CD8-positive, alpha-beta memory T cell (primary cell): ENCODE results near the gene UBL5. TPM values are rescaled to one million over a fixed set of nuclear protein-coding genes. Genes with fewer than 3 reads are reported as not detected.
A peak's percentile ranks its signal among the peaks of the same experiment; 100 is the strongest.

Source experiments
- CTCF ChIA-PET: fragments of 350-600 bp; sonication (Branson Sonifier 250); formaldehyde crosslinking; loops from one replicate; lab custom pipeline; 2021; ENCODE audit warnings: antibody characterized with exemption; lab: Charles Lee
- POLR2A ChIA-PET: fragments of 350-600 bp; sonication (Branson Sonifier 250); formaldehyde crosslinking; loops from one replicate; lab custom pipeline; 2021; ENCODE audit warnings: antibody characterized with exemption; lab: Charles Lee
- DNase-seq, 5 donors: peaks; one replicate each; pipeline versions ENCODE4 v3.0.0 to v3.0.0-alpha.2; 2020 to 2022; ENCODE audit warnings: mixed read lengths in 1 of 5
- H3K27ac ChIP-seq: one replicate; pipeline ENCODE4 v1.7.0; 2013; ENCODE audit warnings: low read depth, mild to moderate bottlenecking, low read length, moderate library complexity
- H3K27me3 ChIP-seq: 2 replicates; pipeline ENCODE4 v1.7.0; 2013; ENCODE audit warnings: low read length, mild to moderate bottlenecking; ENCODE audit not compliant: insufficient read depth, poor library complexity, severe bottlenecking
- H3K36me3 ChIP-seq: 2 replicates; pipeline ENCODE4 v1.7.0; 2013; ENCODE audit warnings: mild to moderate bottlenecking, low read length, moderate library complexity; ENCODE audit not compliant: insufficient read depth
- H3K4me1 ChIP-seq: 2 replicates; pipeline ENCODE4 v1.7.0; 2013; ENCODE audit warnings: mild to moderate bottlenecking, low read length, moderate library complexity; ENCODE audit not compliant: insufficient read depth
- H3K4me3 ChIP-seq: 2 replicates; pipeline ENCODE4 v1.7.0; 2013; ENCODE audit warnings: mild to moderate bottlenecking, low read length
- H3K9me3 ChIP-seq: 2 replicates; pipeline ENCODE4 v1.7.0; 2013; ENCODE audit warnings: mild to moderate bottlenecking, low read length
- H3K27ac Mint-ChIP-seq, 8 donors: one replicate each; pipeline ENCODE4 v1.8.0; 2020 to 2021; ENCODE audit warnings: mixed read lengths in 8 of 8, mild to moderate bottlenecking in 6 of 8, inconsistent platforms in 3 of 8, moderate library complexity in 3 of 8
- H3K27me3 Mint-ChIP-seq, 2 donors: one replicate each; pipeline ENCODE4 v1.8.0; 2020 to 2021; ENCODE audit warnings: mixed read lengths in 2 of 2, mild to moderate bottlenecking in 1 of 2, moderate library complexity in 1 of 2
- H3K36me3 Mint-ChIP-seq, 3 donors: one replicate each; pipeline ENCODE4 v1.8.0; 2020 to 2021; ENCODE audit warnings: mixed read lengths in 3 of 3, inconsistent platforms in 1 of 3, mild to moderate bottlenecking in 1 of 3
- H3K4me1 Mint-ChIP-seq, 3 donors: one replicate each; pipeline ENCODE4 v1.8.0; 2020 to 2021; ENCODE audit warnings: mixed read lengths in 3 of 3, inconsistent platforms in 1 of 3, mild to moderate bottlenecking in 1 of 3
- H3K4me3 Mint-ChIP-seq, 7 donors: one replicate each; pipeline ENCODE4 v1.8.0; 2020 to 2021; ENCODE audit warnings: mixed read lengths in 7 of 7, mild to moderate bottlenecking in 6 of 7, moderate library complexity in 4 of 7, inconsistent platforms in 2 of 7
- H3K9me3 Mint-ChIP-seq, 5 donors: one replicate each; pipeline ENCODE4 v1.8.0; 2020 to 2022; ENCODE audit warnings: mixed read lengths in 5 of 5, mild to moderate bottlenecking in 3 of 5, moderate library complexity in 2 of 5, inconsistent platforms in 1 of 5
- polyA plus RNA-seq: library from polyadenylated mRNA; unstranded; fragments of 300-500 nt; fragmentation: Illumina TruSeq; gene quantifications from one replicate; pipeline ENCODE4 v1.2.3, GENCODE V29; 2021
- total RNA-seq, 2 experiments: library from RNA; stranded (reverse); gene quantifications; one replicate each; pipeline ENCODE4 v1.2.3, GENCODE V29; 2021

Gene UBL5
- total and polyA plus RNA-seq, 3 experiments from 2014 or later = 326 to 789 (median 340) TPM

DNA sequence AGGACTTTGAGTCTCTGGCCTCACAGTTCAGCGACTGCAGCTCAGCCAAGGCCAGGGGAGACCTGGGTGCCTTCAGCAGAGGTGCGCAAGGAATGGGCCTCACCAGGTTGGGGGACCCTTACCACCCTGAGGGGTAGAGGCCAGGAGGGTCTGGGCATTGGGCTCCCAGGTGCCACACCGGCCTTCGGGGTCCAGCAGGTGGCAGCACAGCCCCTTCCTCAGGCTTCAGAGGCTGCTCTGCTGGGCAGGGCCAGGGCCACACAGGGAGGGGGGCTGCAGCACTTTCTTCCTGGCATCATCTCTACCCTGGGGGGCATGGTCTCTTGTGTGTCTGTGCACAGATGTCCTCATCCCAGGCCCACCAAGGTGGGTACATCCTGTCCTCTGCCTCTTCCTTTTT, 20.3 kb downstream of the UBL5 start:
- H3K9me3 Mint-ChIP-seq = no peaks in the 10 kb centered on the region
- H3K9me3 ChIP-seq = no peaks in the 10 kb centered on the region
- H3K4me3 ChIP-seq = no peak overlapping the region
- POLR2A ChIA-PET = no interaction called here
- no peaks in the 10 kb centered on the region for H3K27me3 ChIP-seq
- H3K4me1 Mint-ChIP-seq = peaks cover 13 to 46% (median 16%) of the 10 kb centered on the region in 3 donors
- H3K36me3 Mint-ChIP-seq = peaks cover 3 to 80% (median 9%) of the 10 kb centered on the region in 3 donors
- no peak overlapping the region for H3K27ac ChIP-seq
- no peaks in the 10 kb centered on the region for H3K27me3 Mint-ChIP-seq
- H3K4me1 ChIP-seq = peaks cover 17% of the 10 kb centered on the region
- H3K27ac Mint-ChIP-seq = peak overlapping the region in 1 of 8 donors; percentile 85
- peak in 1 of 5 donors; percentile 14 for DNase-seq
- peaks cover 19% of the 10 kb centered on the region for H3K36me3 ChIP-seq
- H3K4me3 Mint-ChIP-seq = no peak overlapping the region
- CTCF ChIA-PET = no interaction called here

DNA sequence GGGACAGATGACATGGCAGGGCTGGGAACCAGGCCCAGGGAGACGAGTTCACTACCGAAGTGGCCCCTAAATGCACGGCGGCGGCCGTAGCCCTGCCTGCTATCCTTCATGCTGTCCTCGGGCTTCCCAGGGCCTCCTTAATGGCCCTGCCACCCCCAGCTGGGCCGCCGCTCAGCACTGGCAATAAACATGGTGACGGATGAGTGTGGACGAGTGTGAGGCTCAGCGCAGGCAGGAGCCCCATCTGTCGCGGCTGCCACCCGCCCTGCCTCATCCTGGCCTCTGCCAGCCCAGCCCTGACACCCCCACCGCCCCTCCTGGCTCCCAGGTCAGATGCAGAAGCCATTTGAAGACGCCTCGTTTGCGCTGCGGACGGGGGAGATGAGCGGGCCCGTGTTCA, 21.0 kb downstream of the UBL5 start:
- Histone ChIP-seq H3K27me3 (no peaks in the 10 kb centered on the region), H3K4me1 (peaks cover 17% of the 10 kb centered on the region), H3K4me3 (no peak overlapping the region), H3K9me3 (no peaks in the 10 kb centered on the region), H3K36me3 (peaks cover 13% of the 10 kb centered on the region), H3K27ac (no peak overlapping the region)
- CTCF ChIA-PET = interaction anchor here (0.6 to 0.9 kb wide), 2 partner anchors 9 to 20 kb away, joined by 3 read pairs; no protein-coding TSS in a partner anchor
- no peaks in the 10 kb centered on the region for H3K27me3 Mint-ChIP-seq
- no peak for DNase-seq
- peaks cover 3 to 74% (median 7%) of the 10 kb centered on the region in 3 donors for H3K36me3 Mint-ChIP-seq
- H3K4me3 Mint-ChIP-seq = no peak overlapping the region
- no peaks in the 10 kb centered on the region for H3K9me3 Mint-ChIP-seq
- H3K4me1 Mint-ChIP-seq = peaks cover 15 to 47% (median 16%) of the 10 kb centered on the region in 3 donors
- peak overlapping the region in 1 of 8 donors; percentile 65 for H3K27ac Mint-ChIP-seq
- POLR2A ChIA-PET = no interaction called here

DNA sequence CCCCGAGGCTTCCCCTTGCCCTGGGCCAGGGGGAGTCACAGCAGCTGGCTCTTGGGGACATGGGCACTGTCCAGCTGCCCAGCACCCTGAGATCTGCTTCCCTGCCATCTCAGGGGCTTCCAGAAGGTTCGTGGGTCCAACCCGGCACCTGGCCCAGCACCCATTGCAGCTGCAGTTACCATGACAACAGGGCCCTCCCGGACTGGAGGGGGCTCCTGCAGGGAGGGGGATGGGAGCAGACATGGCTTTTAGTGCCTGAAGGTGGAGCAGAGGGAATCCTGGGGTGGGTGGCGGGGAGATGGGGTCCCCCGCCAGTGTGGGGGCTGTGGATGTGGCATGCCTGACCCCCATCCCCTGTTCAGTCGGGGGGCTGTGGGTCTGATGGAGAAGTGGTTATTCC, 22.1 kb downstream of the UBL5 start:
- Mint-ChIP-seq H3K27ac (no peak overlapping the region), H3K36me3 (peaks cover 3 to 70% (median 8%) of the 10 kb centered on the region in 3 donors), H3K27me3 (no peaks in the 10 kb centered on the region), H3K4me1 (peaks cover 18 to 52% (median 23%) of the 10 kb centered on the region in 3 donors), H3K9me3 (no peaks in the 10 kb centered on the region), H3K4me3 (no peak overlapping the region)
- Histone ChIP-seq H3K36me3 (peaks cover 3% of the 10 kb centered on the region), H3K9me3 (no peaks in the 10 kb centered on the region), H3K27me3 (no peaks in the 10 kb centered on the region), H3K4me1 (peaks cover 17% of the 10 kb centered on the region), H3K4me3 (no peak overlapping the region), H3K27ac (no peak overlapping the region)
- DNase-seq = no peak
- ChIA-PET CTCF (no interaction called here), POLR2A (no interaction called here)

DNA sequence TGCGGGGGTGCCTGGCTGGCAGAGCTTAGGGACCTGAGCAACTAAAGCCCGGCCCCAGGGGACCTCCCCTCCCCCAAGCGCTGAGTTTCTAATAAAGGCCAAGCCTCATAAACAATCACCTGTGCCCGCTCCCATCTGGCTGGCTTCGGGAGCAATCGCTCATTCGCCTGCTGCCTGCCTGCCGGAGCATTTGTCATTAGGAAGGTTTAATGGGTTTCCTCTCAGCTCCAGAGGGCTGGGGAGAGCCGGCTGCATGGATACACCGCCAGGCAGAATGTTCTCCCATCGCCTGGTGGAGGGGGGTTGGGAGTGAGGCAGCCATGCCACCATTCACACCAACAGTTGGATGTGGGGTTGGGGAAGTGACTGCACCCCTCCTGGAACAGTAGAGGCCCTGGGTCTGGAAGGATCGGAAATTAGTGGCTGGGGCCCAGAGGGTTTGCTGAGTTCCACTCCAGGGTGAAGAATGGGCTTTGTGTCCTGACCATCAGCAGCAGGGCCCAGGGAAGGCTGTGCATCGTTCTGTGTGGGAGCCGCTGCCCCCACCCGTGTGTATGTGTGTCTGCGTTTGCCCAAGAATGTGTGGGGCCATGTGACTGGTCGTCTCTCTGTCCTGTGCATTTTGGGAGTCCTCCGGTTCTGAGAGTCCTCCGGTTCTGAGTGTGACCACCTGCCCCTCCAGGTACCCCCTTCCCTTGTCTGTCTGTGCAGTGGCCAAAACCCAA, 22.7 kb downstream of the UBL5 start:
- Histone ChIP-seq H3K36me3 (no peaks in the 10 kb centered on the region), H3K4me1 (peaks cover 17% of the 10 kb centered on the region), H3K27ac (no peak overlapping the region), H3K27me3 (no peaks in the 10 kb centered on the region), H3K9me3 (no peaks in the 10 kb centered on the region), H3K4me3 (no peak overlapping the region)
- peaks cover 18 to 46% (median 18%) of the 10 kb centered on the region in 3 donors for H3K4me1 Mint-ChIP-seq
- peaks cover 2 to 64% (median 6%) of the 10 kb centered on the region in 3 donors for H3K36me3 Mint-ChIP-seq
- peak overlapping the region in 1 of 8 donors; percentile 47 for H3K27ac Mint-ChIP-seq
- DNase-seq = no peak
- no peak overlapping the region for H3K4me3 Mint-ChIP-seq
- CTCF ChIA-PET = no interaction called here
- H3K9me3 Mint-ChIP-seq = no peaks in the 10 kb centered on the region
- POLR2A ChIA-PET = no interaction called here
- no peaks in the 10 kb centered on the region for H3K27me3 Mint-ChIP-seq

DNA sequence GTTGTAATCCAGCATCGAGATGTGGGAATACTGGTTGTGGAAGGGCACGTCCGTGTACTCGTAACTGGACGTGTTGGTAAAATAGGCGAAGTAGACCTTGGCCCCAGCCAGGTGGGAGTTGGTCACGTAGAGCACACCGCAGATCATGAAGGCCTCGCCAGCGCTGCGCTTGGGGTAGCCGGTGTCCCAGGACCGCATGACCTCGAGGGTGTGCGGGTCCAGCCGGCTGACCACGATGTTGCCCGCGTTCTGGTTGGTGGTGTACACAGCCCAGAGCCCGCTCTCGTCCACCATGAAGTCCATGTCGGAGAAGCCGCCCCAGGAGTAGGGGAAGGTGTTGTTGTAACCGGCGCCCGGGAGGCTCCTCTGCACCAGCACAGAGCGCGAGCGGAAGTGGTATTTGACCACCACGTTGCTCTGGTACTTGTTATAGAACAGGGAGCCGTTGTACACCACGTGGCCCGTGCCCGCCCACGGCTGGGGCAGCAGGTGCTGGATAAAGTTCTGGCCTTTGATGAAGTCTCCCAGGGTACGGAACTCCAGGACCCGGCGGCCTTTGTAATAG, 26.6 kb downstream of the UBL5 start:
- H3K36me3 ChIP-seq = no peaks in the 10 kb centered on the region
- Mint-ChIP-seq H3K4me1 (peaks cover 38 to 55% (median 43%) of the 10 kb centered on the region in 3 donors), H3K4me3 (no peak overlapping the region), H3K27me3 (no peaks in the 10 kb centered on the region), H3K27ac (peak overlapping the region in 2 of 8 donors; percentile 22 to 32), H3K36me3 (peaks cover 4 to 36% (median 6%) of the 10 kb centered on the region in 3 donors), H3K9me3 (no peaks in the 10 kb centered on the region)
- no peak overlapping the region for H3K4me3 ChIP-seq
- H3K27me3 ChIP-seq = no peaks in the 10 kb centered on the region
- no peak overlapping the region for H3K27ac ChIP-seq
- CTCF ChIA-PET = no interaction called here
- no peaks in the 10 kb centered on the region for H3K9me3 ChIP-seq
- no peak for DNase-seq
- POLR2A ChIA-PET = no interaction called here
- H3K4me1 ChIP-seq = peaks cover 30% of the 10 kb centered on the region

DNA sequence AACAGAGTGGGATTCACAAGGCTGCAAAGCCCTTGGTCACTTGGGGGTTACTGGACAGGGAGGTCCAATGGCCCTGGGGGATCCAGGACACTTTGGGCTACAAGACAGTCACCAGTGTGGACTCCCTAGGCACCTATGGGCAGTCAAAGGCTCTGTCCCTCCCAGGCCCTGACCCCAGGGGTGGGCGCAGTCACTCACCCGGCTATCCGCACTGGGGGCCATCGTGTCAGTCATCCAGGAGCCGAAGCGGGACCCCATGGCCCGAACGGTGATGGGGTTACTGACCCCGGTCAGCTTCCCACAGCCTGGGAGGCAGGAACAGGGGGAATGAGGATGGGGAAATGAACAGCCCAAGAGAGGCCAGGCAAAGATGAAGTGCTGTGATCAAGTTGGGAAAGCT, 28.9 kb downstream of the UBL5 start:
- H3K9me3 ChIP-seq = no peaks in the 10 kb centered on the region
- Mint-ChIP-seq H3K27ac (peak overlapping the region in 7 of 8 donors; percentile 10 to 99 (median 93)), H3K9me3 (no peaks in the 10 kb centered on the region), H3K27me3 (no peaks in the 10 kb centered on the region), H3K36me3 (peaks cover 4 to 21% (median 4%) of the 10 kb centered on the region in 3 donors), H3K4me3 (peak overlapping the region; percentile 41 to 90 (median 76)), H3K4me1 (peaks cover 44 to 77% (median 51%) of the 10 kb centered on the region in 3 donors)
- no peaks in the 10 kb centered on the region for H3K27me3 ChIP-seq
- POLR2A ChIA-PET = no interaction called here
- peak overlapping the region; percentile 91 for H3K4me3 ChIP-seq
- no peaks in the 10 kb centered on the region for H3K36me3 ChIP-seq
- peaks cover 52% of the 10 kb centered on the region for H3K4me1 ChIP-seq
- no peak for DNase-seq
- CTCF ChIA-PET = interaction anchor here (1.1 to 1.6 kb wide), 2 partner anchors 10 to 45 kb away, joined by 3 to 4 read pairs; no protein-coding TSS in a partner anchor
- H3K27ac ChIP-seq = no peak overlapping the region

DNA sequence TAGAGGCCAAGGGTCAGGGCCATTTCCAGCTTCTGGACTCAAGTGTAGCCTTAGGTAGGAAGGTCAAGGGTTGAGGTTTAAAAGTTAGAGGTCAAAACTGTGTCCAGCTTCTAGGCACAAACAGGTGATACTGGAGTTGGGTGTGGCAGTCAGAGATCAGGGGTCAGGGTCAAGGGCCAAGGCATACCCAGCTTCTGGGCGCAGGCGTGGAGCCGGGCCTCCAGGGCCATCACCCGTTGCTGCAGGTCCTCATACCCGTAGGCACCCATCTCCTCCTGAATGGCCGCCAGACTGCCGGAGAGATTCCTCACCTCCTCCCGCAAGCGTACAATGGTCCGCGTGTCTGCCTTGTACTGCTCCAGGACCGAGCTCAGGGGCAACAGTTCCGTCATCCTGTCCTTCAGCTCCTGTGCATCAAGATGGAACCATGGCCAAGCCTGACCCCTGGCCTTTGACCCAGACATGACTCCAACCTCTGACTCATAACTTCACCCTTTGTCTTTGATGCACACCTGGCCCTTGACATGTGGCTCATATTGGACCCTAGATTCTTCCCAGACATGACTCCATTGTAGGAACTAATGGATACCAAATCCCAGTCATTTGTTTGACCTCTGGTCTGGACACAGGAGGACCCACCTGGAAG, 29.5 kb downstream of the UBL5 start:
- Mint-ChIP-seq H3K4me1 (peaks cover 48 to 80% (median 57%) of the 10 kb centered on the region in 3 donors), H3K4me3 (peak overlapping the region; percentile 82 to 96 (median 91)), H3K36me3 (peaks cover 4 to 15% (median 4%) of the 10 kb centered on the region in 3 donors), H3K27ac (peak overlapping the region; percentile 67 to 100 (median 98)), H3K9me3 (no peaks in the 10 kb centered on the region), H3K27me3 (no peaks in the 10 kb centered on the region)
- H3K4me3 ChIP-seq = peak overlapping the region; percentile 91
- H3K27me3 ChIP-seq = no peaks in the 10 kb centered on the region
- ChIA-PET CTCF (interaction anchor here (1.1 to 1.6 kb wide), 4 partner anchors 10 to 45 kb away, joined by 3 to 5 read pairs (median 4); partner anchors contain the start of gene PIN1), POLR2A (interaction anchor here (1.1 kb wide), 1 partner anchor 22 kb away, joined by 4 read pairs; the partner anchor contains the start of gene PIN1)
- peaks cover 58% of the 10 kb centered on the region for H3K4me1 ChIP-seq
- H3K9me3 ChIP-seq = no peaks in the 10 kb centered on the region
- no peaks in the 10 kb centered on the region for H3K36me3 ChIP-seq
- DNase-seq = no peak
- H3K27ac ChIP-seq = peak overlapping the region; percentile 57
